ENCODE measurements around the gene CDH13.

CDH13 gene

DNA sequence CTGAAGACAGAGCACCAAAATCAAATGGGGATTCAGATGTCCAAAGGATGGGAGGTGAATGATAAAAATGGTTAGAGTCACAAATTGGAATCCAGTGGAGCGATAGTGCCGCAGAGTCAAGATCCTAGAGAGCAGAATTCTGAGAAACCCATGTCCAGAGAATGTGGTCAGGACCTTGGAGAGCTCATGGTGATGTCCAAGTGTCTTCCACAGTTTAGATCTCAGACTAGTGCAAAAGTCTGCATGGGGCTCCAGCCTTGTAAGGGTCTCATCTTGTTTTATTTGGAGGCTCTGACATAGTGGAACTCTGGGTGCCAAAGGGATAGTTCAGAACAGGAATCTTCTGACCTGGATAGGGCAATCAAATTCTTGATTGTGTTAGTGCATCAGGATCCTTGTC is 935.1 kb downstream of the CDH13 start:
- TF ChIP-seq GATA3 (IDR thresholded peaks at IDR 0.05; ENCODE audit: low read depth, low read length) (no peak), GATA2 (IDR thresholded peaks at IDR 0.05; ENCODE audit: low read depth, low read length) (no peak)

DNA sequence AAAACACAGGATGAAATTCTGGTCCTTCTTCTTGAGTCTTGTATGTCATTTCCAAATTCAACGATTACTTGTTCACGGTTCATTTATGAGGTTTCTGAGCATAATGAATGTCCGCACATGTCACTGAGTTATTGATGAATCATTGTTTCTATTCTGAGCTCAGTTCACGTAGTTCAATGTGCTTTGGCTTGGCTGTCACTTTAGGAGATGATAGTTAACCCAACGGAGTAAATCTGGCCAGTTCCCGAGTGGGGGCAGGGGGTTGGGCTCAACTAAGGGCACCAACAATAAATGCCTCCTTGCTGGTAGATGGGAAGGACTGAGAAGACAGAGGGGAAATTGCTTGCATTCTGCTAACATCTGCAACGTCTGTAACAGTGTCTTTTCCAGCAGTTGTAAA is 941.6 kb downstream of the CDH13 start:
- TF ChIP-seq GATA3 (IDR thresholded peaks at IDR 0.05; ENCODE audit: low read depth, low read length) = no peak
- TF ChIP-seq GATA2 (IDR thresholded peaks at IDR 0.05; ENCODE audit: low read depth, low read length) = no peak

DNA sequence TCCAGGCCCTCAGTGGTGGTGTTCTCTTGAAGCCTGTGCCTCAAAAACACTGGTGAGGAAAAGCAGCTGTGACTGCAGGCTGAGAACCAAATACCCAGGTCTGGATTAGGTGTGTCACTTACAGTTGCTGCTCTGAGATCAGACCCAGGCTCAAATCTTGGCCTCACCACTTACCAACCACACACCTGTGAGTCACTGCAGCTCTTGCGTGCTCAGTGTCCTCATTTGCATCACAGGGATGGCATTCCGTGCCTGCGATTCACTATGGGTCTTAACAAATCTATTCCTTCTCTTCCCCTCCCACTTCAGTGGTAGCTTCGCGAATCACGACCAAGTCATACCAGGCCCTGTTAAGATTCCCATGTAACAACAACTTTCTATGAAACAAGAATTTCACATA is 947.6 kb downstream of the CDH13 start:
- no peak for TF ChIP-seq GATA2 (IDR thresholded peaks at IDR 0.05; ENCODE audit: low read depth, low read length)

DNA sequence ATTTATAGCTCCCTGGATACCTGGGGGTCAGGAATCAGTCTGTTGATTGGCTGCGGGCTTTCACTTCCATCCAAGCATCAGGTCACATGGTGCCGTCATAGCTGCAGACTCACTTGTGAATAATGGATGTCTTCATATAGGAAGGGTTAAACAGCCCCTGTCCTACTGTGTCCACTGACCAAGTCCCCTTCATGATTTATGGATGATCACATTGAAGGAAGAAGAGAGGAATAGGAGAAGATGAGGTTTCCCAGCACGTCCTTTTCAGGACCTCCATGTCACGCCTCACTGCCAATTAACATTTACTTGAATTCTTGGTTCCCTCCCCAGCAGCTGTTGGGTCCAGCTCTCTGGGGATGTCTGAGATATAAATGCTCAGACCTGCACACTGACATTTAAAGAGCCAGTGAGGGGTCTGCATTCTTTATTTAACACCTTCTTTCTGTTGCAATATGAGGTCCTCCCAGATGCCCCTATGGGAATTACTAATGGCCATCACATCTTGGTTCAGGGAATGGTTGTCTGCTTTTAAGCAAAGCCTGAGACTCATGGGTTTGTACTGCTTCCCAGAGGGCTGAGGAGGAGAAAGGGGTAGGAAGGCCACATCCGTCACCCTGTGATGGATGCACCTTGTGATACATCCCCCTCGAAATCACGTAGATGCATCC is 950.4 kb downstream of the CDH13 start:
- TF ChIP-seq GATA3 (IDR thresholded peaks at IDR 0.05; ENCODE audit: low read depth, low read length) = no peak

DNA sequence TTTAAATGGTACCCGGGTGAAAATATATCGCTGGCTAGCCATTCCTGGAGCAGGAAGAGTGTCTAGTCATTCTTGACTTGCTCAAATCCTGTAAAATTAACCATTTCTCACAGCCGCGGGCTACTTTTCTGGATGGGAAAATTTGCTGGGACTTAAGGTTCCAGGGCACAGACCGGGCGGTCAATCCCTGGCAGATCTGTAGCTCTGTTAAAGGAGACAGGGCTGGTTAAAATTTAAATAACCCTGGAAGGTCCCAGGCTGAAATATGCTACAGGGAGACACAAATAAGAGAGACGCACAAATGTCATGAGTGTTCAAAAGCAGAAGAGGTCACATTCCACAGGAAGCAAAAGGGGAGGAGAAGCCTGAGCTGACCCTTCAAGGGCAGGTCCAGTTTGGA is 951.4 kb downstream of the CDH13 start:
- TF ChIP-seq GATA2 (IDR thresholded peaks at IDR 0.05; ENCODE audit: low read depth, low read length) (no peak), GATA3 (IDR thresholded peaks at IDR 0.05; ENCODE audit: low read depth, low read length) (no peak)

DNA sequence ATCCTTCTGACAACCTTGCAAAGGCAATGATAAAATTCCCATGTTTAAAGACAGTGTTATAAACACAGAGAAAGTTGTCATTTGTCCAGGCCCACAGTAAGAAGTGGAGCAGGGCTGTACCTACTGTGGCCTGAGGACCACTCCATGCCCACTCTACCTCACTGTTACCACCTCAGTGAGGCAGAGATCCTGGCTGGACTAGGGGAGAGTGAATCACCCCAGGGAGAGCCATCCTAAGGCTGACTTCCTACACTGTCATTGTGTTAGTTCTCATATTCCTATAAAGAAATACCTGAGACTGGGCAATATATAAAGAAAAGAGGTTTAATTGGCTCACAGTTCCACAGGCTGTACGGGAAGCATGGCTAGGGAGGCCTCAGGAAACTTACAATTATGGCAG is 952.3 kb downstream of the CDH13 start:
- TF ChIP-seq GATA3 (IDR thresholded peaks at IDR 0.05; ENCODE audit: low read depth, low read length) (no peak), GATA2 (IDR thresholded peaks at IDR 0.05; ENCODE audit: low read depth, low read length) (no peak)

DNA sequence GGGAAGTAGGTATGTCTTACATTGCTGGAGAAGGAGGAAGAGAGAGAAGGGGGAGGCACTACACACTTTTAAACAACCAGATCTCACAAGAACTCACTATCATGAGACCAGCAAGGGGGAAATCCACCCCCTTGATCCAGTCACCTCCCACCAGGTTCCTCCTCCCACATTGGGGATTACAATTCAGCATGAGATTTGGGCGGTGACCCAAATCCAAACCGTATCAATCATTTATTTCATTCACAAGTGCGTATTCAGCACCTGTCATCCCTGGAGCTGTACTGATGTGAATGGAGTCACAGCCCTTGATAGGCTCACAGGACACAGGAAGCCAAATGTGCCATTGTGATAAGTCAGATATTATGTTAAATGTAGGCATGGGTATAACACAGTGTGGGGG is 952.7 kb downstream of the CDH13 start:
- TF ChIP-seq GATA3 (IDR thresholded peaks at IDR 0.05; ENCODE audit: low read depth, low read length) (no peak), GATA2 (IDR thresholded peaks at IDR 0.05; ENCODE audit: low read depth, low read length) (no peak)

DNA sequence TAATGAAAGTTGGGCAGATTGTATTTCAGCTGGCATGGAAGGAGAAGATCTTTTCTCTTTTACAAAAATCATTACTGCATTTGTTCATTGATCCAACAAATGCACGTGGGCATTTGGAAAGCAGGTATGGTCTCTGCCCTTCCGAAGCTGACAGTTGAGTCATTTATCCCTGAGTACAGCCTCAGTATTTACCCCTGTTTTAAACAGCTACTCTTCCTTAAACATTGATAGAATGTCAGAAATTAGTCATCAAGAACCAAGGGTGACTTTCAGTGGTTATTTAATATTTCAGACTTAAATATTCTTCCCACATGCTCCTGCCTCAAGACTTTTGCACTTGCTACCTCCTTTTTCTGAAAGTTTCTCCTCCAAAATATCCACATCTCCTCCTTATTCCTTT is 954.3 kb downstream of the CDH13 start:
- no peak for TF ChIP-seq GATA2 (IDR thresholded peaks at IDR 0.05; ENCODE audit: low read depth, low read length)
- TF ChIP-seq GATA3 (IDR thresholded peaks at IDR 0.05; ENCODE audit: low read depth, low read length) = no peak

DNA sequence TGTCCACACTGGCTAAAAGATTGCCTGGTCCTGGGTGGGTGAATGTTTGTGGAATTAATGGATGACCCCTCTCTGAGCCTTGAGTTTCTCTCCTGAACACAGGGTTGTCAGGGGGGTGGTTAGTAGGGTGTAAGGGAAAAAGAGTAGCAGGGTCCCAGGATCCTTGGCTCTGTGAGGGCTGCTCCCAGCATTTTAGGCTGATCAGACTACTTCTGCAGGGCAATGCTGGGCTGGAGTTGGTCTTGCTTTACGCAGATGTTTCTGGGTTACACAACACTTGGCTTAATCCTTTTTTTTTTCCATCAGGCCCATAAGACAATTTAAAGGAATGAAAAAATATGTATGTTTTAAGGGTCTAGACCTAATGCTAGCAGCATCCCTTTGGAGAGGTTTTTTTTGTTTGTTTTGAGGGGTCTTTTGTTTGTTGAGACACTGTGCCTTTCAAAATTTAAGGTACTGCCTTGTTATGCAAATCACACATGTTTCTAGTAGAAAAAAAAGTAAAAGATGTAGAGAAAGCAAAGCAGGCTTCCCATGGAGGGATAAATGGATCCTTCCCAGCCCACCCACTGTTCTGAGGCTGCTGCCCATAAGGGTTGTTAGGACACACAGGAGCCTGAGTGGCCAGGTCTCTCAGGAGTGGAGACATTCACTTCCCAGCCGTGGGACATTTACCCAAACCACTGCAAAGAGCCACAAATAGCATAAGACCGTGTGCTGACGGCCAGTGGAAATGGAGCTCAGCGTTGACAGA is 955.4 kb downstream of the CDH13 start:
- no peak for TF ChIP-seq GATA3 (IDR thresholded peaks at IDR 0.05; ENCODE audit: low read depth, low read length)
- TF ChIP-seq GATA2 (IDR thresholded peaks at IDR 0.05; ENCODE audit: low read depth, low read length) = no peak

DNA sequence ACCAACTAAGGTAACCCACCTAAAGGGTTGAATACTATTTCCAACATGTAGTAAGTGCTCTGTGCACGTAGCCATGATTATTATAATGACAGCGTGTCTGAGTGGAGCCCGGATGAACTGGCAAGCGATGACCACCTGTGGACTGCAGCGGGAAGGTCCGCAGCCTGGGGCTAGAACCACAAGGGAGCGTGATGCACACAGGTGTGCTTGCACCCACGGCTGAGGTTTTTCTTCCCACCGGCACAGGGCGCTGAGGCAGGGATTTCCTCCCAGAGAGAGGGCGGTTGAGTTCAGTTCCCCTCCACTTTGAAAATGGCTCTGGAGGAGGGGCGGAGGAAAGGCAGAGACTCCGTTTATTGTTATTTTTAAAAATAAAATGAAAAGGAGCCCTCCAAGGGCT is 959.3 kb downstream of the CDH13 start:
- TF ChIP-seq GATA2 (IDR thresholded peaks at IDR 0.05; ENCODE audit: low read depth, low read length) (no peak), GATA3 (IDR thresholded peaks at IDR 0.05; ENCODE audit: low read depth, low read length) (no peak)

DNA sequence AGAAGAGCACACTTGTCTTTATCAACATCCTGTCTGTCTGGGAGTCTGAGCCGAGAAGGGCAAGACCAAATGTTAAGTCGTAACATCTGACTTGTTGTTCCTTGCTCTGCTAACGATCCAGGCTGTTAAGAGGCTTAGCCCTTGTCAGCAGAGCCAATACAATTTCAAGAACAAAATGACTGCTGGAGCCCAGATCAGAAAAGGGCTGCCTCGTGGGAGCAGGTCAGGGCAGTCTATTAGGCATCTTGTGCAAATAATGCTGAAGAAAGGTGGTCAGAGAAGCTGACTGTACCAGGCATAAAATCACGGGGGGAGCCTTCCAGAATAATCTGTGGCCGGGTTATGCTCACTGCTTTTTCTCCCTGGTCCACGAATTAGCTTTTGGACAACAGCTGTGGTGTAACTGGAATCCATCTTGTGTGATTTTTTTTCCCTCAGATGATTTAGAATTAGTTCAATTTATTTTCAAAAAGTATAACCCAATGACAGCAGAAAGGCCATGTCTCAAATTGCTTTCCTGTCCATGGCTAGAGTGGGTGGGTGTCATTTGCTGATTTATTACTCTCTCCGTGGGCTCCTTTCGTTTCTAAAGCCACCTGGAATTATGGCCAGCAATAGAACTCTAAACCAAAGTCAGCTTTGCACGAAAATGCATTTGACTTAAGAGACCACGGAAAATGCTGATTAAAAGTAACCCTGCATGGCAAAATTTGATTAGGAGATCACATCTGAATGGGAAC is 959.9 kb downstream of the CDH13 start:
- no peak for TF ChIP-seq GATA3 (IDR thresholded peaks at IDR 0.05; ENCODE audit: low read depth, low read length)
- no peak for TF ChIP-seq GATA2 (IDR thresholded peaks at IDR 0.05; ENCODE audit: low read depth, low read length)

DNA sequence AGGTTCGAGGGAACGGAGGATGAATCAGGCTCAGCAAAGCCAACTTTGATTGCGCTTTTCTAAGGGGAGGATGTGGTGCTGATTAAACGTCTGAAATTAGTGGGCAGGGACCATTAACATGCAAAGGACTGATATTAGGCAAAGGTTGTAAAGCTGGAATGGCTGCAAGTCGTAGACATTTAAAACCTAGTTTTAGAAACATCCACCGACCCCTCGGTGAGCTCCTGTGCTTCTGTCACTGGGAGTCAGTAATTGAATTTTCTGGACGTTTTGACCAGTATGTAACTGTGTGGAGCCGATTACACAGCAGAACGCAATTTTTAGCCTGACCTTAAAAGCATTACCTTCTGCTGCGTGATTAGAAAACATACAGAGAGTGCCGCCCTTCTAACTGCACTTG is 960.4 kb downstream of the CDH13 start:
- TF ChIP-seq GATA2 (IDR thresholded peaks at IDR 0.05; ENCODE audit: low read depth, low read length) (no peak), GATA3 (IDR thresholded peaks at IDR 0.05; ENCODE audit: low read depth, low read length) (no peak)

DNA sequence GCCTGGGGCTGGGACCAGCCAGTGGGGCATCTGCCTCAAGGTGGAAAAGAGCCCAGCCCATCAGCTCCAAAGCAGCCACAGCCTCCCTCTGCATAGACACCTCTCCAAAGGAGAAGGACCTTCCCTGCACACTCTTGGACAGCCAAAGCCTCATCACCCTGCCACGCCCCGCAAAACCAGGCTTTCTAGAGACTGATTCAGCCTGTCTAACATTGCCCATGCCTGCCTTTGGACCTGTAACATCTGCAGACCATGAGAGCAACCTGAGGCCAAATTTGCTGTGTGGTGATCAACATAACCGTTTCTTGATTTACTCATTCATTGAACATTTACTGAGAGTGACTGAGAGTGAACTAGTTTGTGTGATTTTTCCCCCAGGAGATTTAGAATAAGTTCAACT is 961.3 kb downstream of the CDH13 start:
- TF ChIP-seq GATA3 (IDR thresholded peaks at IDR 0.05; ENCODE audit: low read depth, low read length) (no peak), GATA2 (IDR thresholded peaks at IDR 0.05; ENCODE audit: low read depth, low read length) (no peak)

DNA sequence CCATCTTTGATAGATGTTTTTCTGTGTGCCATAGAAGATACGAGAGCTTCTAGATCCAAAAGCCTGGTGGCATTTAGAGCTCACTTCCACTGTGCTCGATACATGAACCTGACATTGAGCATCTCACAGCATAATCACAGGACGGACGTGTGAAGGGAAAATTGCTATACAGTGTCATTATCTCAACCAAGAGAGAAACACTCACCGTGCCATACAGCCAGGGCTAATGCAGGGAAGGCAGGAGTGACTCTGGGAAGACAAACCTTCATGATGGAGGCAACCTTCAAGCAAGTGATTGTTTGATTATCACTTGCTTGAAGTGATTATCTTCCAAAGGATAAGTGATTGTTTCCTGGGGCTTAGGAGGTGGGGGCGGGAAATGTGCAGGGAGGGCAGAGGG is 962.8 kb downstream of the CDH13 start:
- no peak for TF ChIP-seq GATA2 (IDR thresholded peaks at IDR 0.05; ENCODE audit: low read depth, low read length)

DNA sequence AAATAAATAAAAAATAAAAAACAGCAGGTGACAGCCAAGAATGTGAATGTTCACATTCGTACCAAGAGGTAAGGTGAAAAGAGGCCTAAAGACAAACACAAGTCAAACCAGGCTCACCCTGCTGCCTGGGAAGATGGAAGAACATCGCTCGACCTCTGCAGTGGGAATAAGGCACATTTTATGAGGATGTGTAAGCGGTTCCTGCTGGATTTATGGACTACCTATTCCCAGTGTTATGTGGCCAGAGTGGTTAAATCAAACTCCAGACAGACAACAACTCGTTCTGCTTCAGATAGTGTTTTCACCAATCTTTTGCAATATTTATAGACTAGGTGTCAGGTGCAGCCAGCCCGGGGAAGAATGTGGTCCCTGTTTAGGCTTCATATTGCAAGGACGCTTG is 966.0 kb downstream of the CDH13 start:
- no peak for TF ChIP-seq GATA3 (IDR thresholded peaks at IDR 0.05; ENCODE audit: low read depth, low read length)

Data from SH-SY5Y (cell line).